Endothelial cell of umbilical vein (primary cell): ENCODE measurements around the gene DPH7. TPM values are rescaled to one million over a fixed set of nuclear protein-coding genes. Genes with fewer than 3 reads are reported as not detected.
A peak's percentile ranks its signal among the peaks of the same experiment; 100 is the strongest.

ENCODE experiments used
- BruUV-seq: library from RNA; stranded (reverse); fragments of 400-500 nt; replicated peaks from 2 replicates; lab custom pipeline; 2021; lab: Mats Ljungman, UMichigan
- CTCF ChIA-PET: fragments of 300-600, 350-600 bp; sonication (Branson Sonifier 250); formaldehyde crosslinking; loops from one replicate; lab custom pipeline; 2021; ENCODE audit warnings: antibody characterized with exemption, inconsistent platforms; lab: Charles Lee
- POLR2A ChIA-PET: fragments of 300-600, 350-600 bp; sonication (Branson Sonifier 250); formaldehyde crosslinking; loops from one replicate; lab custom pipeline; 2021; ENCODE audit warnings: antibody characterized with exemption, inconsistent platforms; lab: Charles Lee
- DNase-seq: peaks from one replicate; pipeline ENCODE4 v3.0.0-alpha.2; 2011; ENCODE audit warnings: low read depth, low spot score
- FAIRE-seq: peaks from 2 replicates; lab custom pipeline; 2011; peaks lifted over from hg19 to GRCh38; lab: Jason Lieb, UNC
- H2AFZ ChIP-seq: 2 replicates; pipeline ENCODE4 v1.6.0; 2012; ENCODE audit warnings: low read depth, low read length, control low read depth, inconsistent platforms
- H3K27ac ChIP-seq: 2 replicates; pipeline ENCODE4 v1.5.1; 2011; ENCODE audit warnings: low read depth, mild to moderate bottlenecking, control low read depth, low read length, moderate library complexity; ENCODE audit not compliant: insufficient read depth
- H3K27me3 ChIP-seq, 2 experiments: 2 replicates each; pipeline versions ENCODE4 v1.6.0 to v1.6.1; 2011; ENCODE audit warnings: low read length in 2 of 2, mixed read lengths in 1 of 2; ENCODE audit not compliant: control insufficient read depth in 2 of 2, insufficient read depth in 2 of 2
- H3K36me3 ChIP-seq, 2 experiments: 2 replicates in 1 of 2; 3 replicates in 1 of 2; pipeline ENCODE4 v1.5.1; 2011; ENCODE audit warnings: low read length in 2 of 2, mild to moderate bottlenecking in 1 of 2, moderate library complexity in 1 of 2; ENCODE audit not compliant: control insufficient read depth in 2 of 2, insufficient read depth in 2 of 2; ENCODE audit errors: extremely low read depth in 1 of 2
- H3K4me1 ChIP-seq: 3 replicates; pipeline ENCODE4 v1.5.1; 2011; ENCODE audit warnings: mild to moderate bottlenecking, low read length; ENCODE audit not compliant: control insufficient read depth, insufficient read depth; ENCODE audit errors: extremely low read depth
- H3K4me2 ChIP-seq: 2 replicates; pipeline ENCODE4 v1.6.1; 2011; ENCODE audit warnings: low read length, control low read depth, mixed read lengths; ENCODE audit not compliant: insufficient read depth
- H3K4me3 ChIP-seq, 3 experiments: fragments of 200-600 bp in 1 of 3; sonication (generic), shearing (Covaris generic) in 1 of 3; replicated peaks in 1 of 3; 2 replicates each; pipeline ENCODE4 v1.5.1; 2011 to 2016; ENCODE audit warnings: control low read depth in 3 of 3, low read length in 3 of 3, mild to moderate bottlenecking in 2 of 3, inconsistent platforms in 1 of 3, low read depth in 1 of 3, moderate library complexity in 1 of 3; ENCODE audit not compliant: insufficient read depth in 1 of 3
- H3K79me2 ChIP-seq: 2 replicates; pipeline ENCODE4 v1.6.0; 2012; ENCODE audit warnings: low read length, inconsistent platforms; ENCODE audit not compliant: control insufficient read depth, insufficient read depth
- H3K9ac ChIP-seq: replicated peaks from 2 replicates; pipeline ENCODE3; 2011; ENCODE audit warnings: low read length, control low read depth; ENCODE audit not compliant: insufficient read depth; ENCODE audit errors: extremely low read depth
- H3K9me1 ChIP-seq: replicated peaks from 3 replicates; pipeline ENCODE4 v1.6.0; 2011; ENCODE audit warnings: mild to moderate bottlenecking, low read length; ENCODE audit not compliant: control insufficient read depth, insufficient read depth; ENCODE audit errors: extremely low read depth
- H3K9me3 ChIP-seq: replicated peaks from 2 replicates; pipeline ENCODE4 v1.5.1; 2012; ENCODE audit warnings: low read length, inconsistent platforms; ENCODE audit not compliant: control insufficient read depth, insufficient read depth
- H4K20me1 ChIP-seq: replicated peaks from 2 replicates; pipeline ENCODE3; 2011; ENCODE audit warnings: mild to moderate bottlenecking, low read length; ENCODE audit not compliant: control insufficient read depth, insufficient read depth; ENCODE audit errors: extremely low read depth
- CTCF ChIP-seq, 2 donors: IDR thresholded peaks; 1 replicate in 1 of 2; 2 replicates in 1 of 2; pipeline ENCODE4 v1.5.1; 2011; ENCODE audit warnings: low read length in 2 of 2, mild to moderate bottlenecking in 2 of 2, moderate library complexity in 2 of 2, control low read depth in 1 of 2, inconsistent platforms in 1 of 2, low read depth in 1 of 2; ENCODE audit not compliant: insufficient read depth in 1 of 2; ENCODE audit errors: extremely low read depth in 1 of 2
- EZH2 ChIP-seq: IDR thresholded peaks from 2 replicates; pipeline ENCODE4 v1.6.1; 2012; ENCODE audit warnings: borderline replicate concordance, low read depth, mild to moderate bottlenecking, moderate library complexity, low read length, inconsistent platforms; ENCODE audit not compliant: severe bottlenecking
- FOS ChIP-seq: IDR thresholded peaks from 2 replicates; pipeline ENCODE4 v1.6.1; 2011; ENCODE audit warnings: mild to moderate bottlenecking, low read length, moderate library complexity, borderline replicate concordance; ENCODE audit not compliant: insufficient read depth
- GATA2 ChIP-seq: IDR thresholded peaks from 2 replicates; pipeline ENCODE4 v1.7.0; 2011; ENCODE audit warnings: low read depth, mild to moderate bottlenecking, moderate library complexity, mixed read lengths, low read length; ENCODE audit not compliant: insufficient read length, insufficient read depth
- JUN ChIP-seq: IDR thresholded peaks from 2 replicates; pipeline ENCODE4 v1.6.1; 2011; ENCODE audit warnings: borderline replicate concordance, low read depth; ENCODE audit not compliant: insufficient read length, insufficient read depth
- MYC ChIP-seq: IDR thresholded peaks from one replicate; pipeline ENCODE4 v1.6.1; 2011; ENCODE audit warnings: mild to moderate bottlenecking, low read depth, low read length
- POLR2A ChIP-seq: IDR thresholded peaks from 2 replicates; pipeline ENCODE4 v1.6.1; 2012; ENCODE audit warnings: low read depth, mild to moderate bottlenecking, control low read depth, low read length
- POLR2AphosphoS5 ChIP-seq: IDR thresholded peaks from 2 replicates; pipeline ENCODE4 v1.6.1; 2012; ENCODE audit warnings: low read depth, mild to moderate bottlenecking, control low read depth, low read length, moderate library complexity; ENCODE audit not compliant: insufficient read depth
- dilution Hi-C: fragments of 300-500 bp; cut with MboI; formaldehyde crosslinking; loops from one replicate; pipeline ENCODE4 v1.15.0; 2019; ENCODE audit warnings: low sequenced_read_pairs; ENCODE audit not compliant: extremely low pct_ligation_motif_present
- intact Hi-C: fragments of 100-400 bp; cut with micrococcal nuclease; formaldehyde crosslinking; loops from one replicate; pipeline ENCODE4 v1.10.0; 2022
- polyA plus RNA-seq, 4 experiments: library from polyadenylated mRNA; depleted of rRNA in 3 of 4; stranded (reverse) in 3 of 4; unstranded in 1 of 4; fragments of >200 nt; gene quantifications; 2 replicates each; pipeline versions ENCODE4 v1.2.1 to v1.2.3, GENCODE V29; 2011 to 2012; ENCODE audit warnings: missing spikeins in 1 of 4
- total RNA-seq: library from RNA; stranded (reverse); gene quantifications from 2 replicates; pipeline ENCODE4 v1.2.3, GENCODE V29; 2021
- TF ChIP-seq, protein P1 (sequence below): IDR thresholded peaks from 2 replicates; pipeline ENCODE4 v1.6.1; 2011; ENCODE audit not compliant: insufficient read depth, insufficient read length

The DPH7 gene
- total and polyA plus RNA-seq, 2 donors (not counting 3 experiments of a cell fraction or from before 2014, with no cell fraction given): 41.8 to 43.2 TPM

GRCh38 chr9:137535120-137535428 is 43.7 kb downstream of the DPH7 start:
- no peaks in the 10 kb centered on the region for H3K79me2 ChIP-seq
- H3K4me1 ChIP-seq: peaks cover 2% of the 10 kb centered on the region
- H3K9ac ChIP-seq: no peak overlapping the region
- H3K36me3 ChIP-seq: no peaks in the 10 kb centered on the region
- peak overlapping the region; percentile 87 for H2AFZ ChIP-seq
- no peak for FAIRE-seq
- ChIA-PET CTCF (interaction anchor here (0.6 to 1.9 kb wide), 22 partner anchors 8 to 250 kb away, joined by 3 to 16 read pairs (median 5); partner anchors contain the start of genes DPH7, EXD3 and MRPL41), POLR2A (interaction anchor here (0.7 kb wide), 1 partner anchor 67 kb away, joined by 3 read pairs; no protein-coding TSS in a partner anchor)
- H3K4me3 ChIP-seq: no peak overlapping the region
- intact Hi-C loops: no loop called here
- H3K27ac ChIP-seq: no peak overlapping the region
- DNase-seq: no peak
- no peaks in the 10 kb centered on the region for H3K9me1 ChIP-seq
- TF ChIP-seq FOS (no peak), EZH2 (no peak), MYC (no peak), GATA2 (no peak), POLR2AphosphoS5 (no peak), JUN (no peak), POLR2A (no peak), CTCF (IDR thresholded peaks at IDR 0.05; ENCODE audit: extremely low read depth in 1 of 2, insufficient read depth in 1 of 2, low read depth in 1 of 2, low read length in 2 of 2) (no peak)
- TF ChIP-seq, protein P1, sequence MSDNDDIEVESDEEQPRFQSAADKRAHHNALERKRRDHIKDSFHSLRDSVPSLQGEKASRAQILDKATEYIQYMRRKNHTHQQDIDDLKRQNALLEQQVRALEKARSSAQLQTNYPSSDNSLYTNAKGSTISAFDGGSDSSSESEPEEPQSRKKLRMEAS: no peak
- H3K4me2 ChIP-seq: no peak overlapping the region
- no peaks in the 10 kb centered on the region for H3K27me3 ChIP-seq
- H4K20me1 ChIP-seq: no peaks in the 10 kb centered on the region
- no peaks in the 10 kb centered on the region for H3K9me3 ChIP-seq
- BruUV-seq: no TSS peak
- dilution Hi-C loops: no loop called here
